Stomach (tissue), 9 donors: ENCODE results near the gene DNAJC4. TPM values are rescaled to one million over a fixed set of nuclear protein-coding genes. Genes with fewer than 3 reads are reported as not detected.

ENCODE experiments used
- DNase-seq, 2 donors: peaks; one replicate each; pipeline versions ENCODE4 v3.0.0 to v3.0.0-alpha.2; 2013 to 2019
- H3K27ac ChIP-seq, 5 donors: fragments of 200-600 bp in 4 of 5; sonication (generic) in 4 of 5; one replicate each; pipeline ENCODE4 v1.5.1; 2013 to 2019; ENCODE audit warnings: mild to moderate bottlenecking in 1 of 5, moderate library complexity in 1 of 5
- H3K27me3 ChIP-seq, 3 donors: fragments of 200-600 bp; sonication (generic); one replicate each; pipeline ENCODE4 v1.5.1; 2017 to 2019; ENCODE audit warnings: mixed run types in 1 of 3
- H3K36me3 ChIP-seq, 4 donors: fragments of 200-600 bp; sonication (generic); 1 replicate in 3 of 4; 2 replicates in 1 of 4; pipeline ENCODE4 v1.5.1; 2016 to 2019
- H3K4me1 ChIP-seq, 4 donors: fragments of 200-600 bp; sonication (generic); one replicate each; pipeline ENCODE4 v1.5.1; 2016 to 2019
- H3K4me3 ChIP-seq, 4 donors: fragments of 200-600 bp; sonication (generic) in 3 of 4; one replicate each; pipeline ENCODE4 v1.5.1; 2016 to 2019; ENCODE audit warnings: mild to moderate bottlenecking in 1 of 4
- H3K9me3 ChIP-seq, 4 donors: fragments of 200-600 bp; sonication (generic); one replicate each; pipeline ENCODE4 v1.5.1; 2016 to 2019
- CTCF ChIP-seq, 7 experiments: fragments of 450-650 bp in 4 of 7; fragments of 200-600 bp in 3 of 7; sonication (generic) in 3 of 7; IDR thresholded peaks; one replicate each; pipeline ENCODE4 v1.5.1; 2016 to 2019; ENCODE audit warnings: antibody characterized with exemption in 7 of 7, control low read depth in 2 of 7, mild to moderate bottlenecking in 1 of 7
- EP300 ChIP-seq: sonication (generic); formaldehyde crosslinking; IDR thresholded peaks from one replicate; pipeline ENCODE4 v1.6.1; 2017; ENCODE audit warnings: antibody characterized with exemption
- POLR2A ChIP-seq, 4 donors: fragments of 450-650 bp; IDR thresholded peaks; one replicate each; pipeline ENCODE4 v1.6.1; 2016; ENCODE audit warnings: antibody characterized with exemption in 4 of 4, control low read depth in 2 of 4, mild to moderate bottlenecking in 1 of 4, moderate library complexity in 1 of 4
- POLR2AphosphoS5 ChIP-seq, 3 donors: sonication (generic); formaldehyde crosslinking; IDR thresholded peaks; one replicate each; pipeline ENCODE4 v1.6.1; 2016; ENCODE audit warnings: antibody characterized with exemption in 3 of 3
- WGBS, 5 donors: extraction: QIAGEN DNeasy Blood & Tissue Kit in 3 of 5; methylation state at CpG; one replicate each; pipeline versions ENCODE4 v1.1.5 to v1.1.7; 2013 to 2018; 5-methylcytosine and 5-hydroxymethylcytosine counted together
- intact Hi-C: fragments of 100-400 bp; cut with DNase I; formaldehyde crosslinking; loops from one replicate; pipeline ENCODE4 v1.15.1; 2023; ENCODE audit warnings: low total_unique reads
- polyA plus RNA-seq, 3 donors: library from polyadenylated mRNA; stranded (reverse); fragments of 200-250 nt; gene quantifications; one replicate each; pipeline ENCODE4 v1.2.3, GENCODE V29; 2013
- total RNA-seq, 5 donors: library from RNA; depleted of rRNA; stranded (reverse); fragments of >200 nt; gene quantifications; one replicate each; pipeline versions ENCODE4 v1.1.0 to v1.2.3, GENCODE V29; 2014 to 2016
- donor health status: healthy with polysubstance abuse.
- donor health status: Bipolar disorder and iron deficiency.
- donor health status: healthy.

Gene DNAJC4
- total and polyA plus RNA-seq, 8 donors = 8.3 to 115 (median 42.8) TPM

GRCh38 chr11:64233913-64234586 is 3.7 kb downstream of the DNAJC4 start, which contains the start of gene VEGFB:
Gene VEGFB, plus strand, starts transcription at chr11:64234584. Its CDS starts 250 bp downstream, at chr11:64234834.
- intact Hi-C loops = no loop called here
- Histone ChIP-seq H3K4me1 (peaks cover 59 to 88% (median 85%) of the 10 kb centered on the region in 4 donors), H3K27ac (peak within 1 kb of the TSS; percentile 83 to 92 (median 91))

GRCh38 chr11:64234647-64235379 is 4.5 kb downstream of the DNAJC4 start:
- TF ChIP-seq EP300 = no peak
- peak in 1 of 3 donors; percentile 41 for TF ChIP-seq POLR2AphosphoS5 (IDR thresholded peaks at IDR 0.05)
- no peak for TF ChIP-seq CTCF (IDR thresholded peaks at IDR 0.05)
- no peak for TF ChIP-seq POLR2A (IDR thresholded peaks at IDR 0.05)
- Histone ChIP-seq H3K36me3 (peaks cover 16 to 30% (median 21%) of the 10 kb centered on the region in 4 donors), H3K9me3 (no peaks in the 10 kb centered on the region), H3K27ac (peak overlapping the region; percentile 83 to 92 (median 91)), H3K4me1 (peaks cover 58 to 88% (median 85%) of the 10 kb centered on the region in 4 donors), H3K4me3 (peak overlapping the region; percentile 75 to 88 (median 83)), H3K27me3 (no peaks in the 10 kb centered on the region)
- intact Hi-C loops = no loop called here
- WGBS, 5 donors = 1 to 17% (median 2%) methylated on average over 1 to 80 of the region's 80 CpGs
- peak; percentile 60 to 86 for DNase-seq

More at GRCh38 chr11:64233913-64234586, 3.7 kb downstream of the DNAJC4 start, which contains the start of gene VEGFB:
- DNase-seq = peak; percentile 81 to 90
- WGBS, 5 donors = 0 to 12% (median 3%) methylated on average over 2 to 55 of the region's 62 CpGs
- TF ChIP-seq POLR2AphosphoS5 (IDR thresholded peaks at IDR 0.05) (peak in 2 of 3 donors; percentile 48 to 64), EP300 (no peak), POLR2A (IDR thresholded peaks at IDR 0.05) (peak in 1 of 4 donors; percentile 8), CTCF (IDR thresholded peaks at IDR 0.05) (no peak)
- Histone ChIP-seq H3K36me3 (peaks cover 15 to 26% (median 20%) of the 10 kb centered on the region in 4 donors), H3K4me3 (peak within 1 kb of the TSS; percentile 75 to 88 (median 83)), H3K27me3 (no peaks in the 10 kb centered on the region), H3K9me3 (no peaks in the 10 kb centered on the region)

GRCh38 chr11:64235437-64236161 is 5.3 kb downstream of the DNAJC4 start:
- Histone ChIP-seq H3K27ac (peak overlapping the region; percentile 83 to 92 (median 91)), H3K4me1 (peaks cover 64 to 93% (median 91%) of the 10 kb centered on the region in 4 donors), H3K27me3 (no peaks in the 10 kb centered on the region), H3K4me3 (peak overlapping the region; percentile 75 to 88 (median 83)), H3K9me3 (no peaks in the 10 kb centered on the region), H3K36me3 (peaks cover 16 to 30% (median 21%) of the 10 kb centered on the region in 4 donors)
- WGBS, 5 donors = 60 to 77% (median 71%) methylated on average over 10 to 12 of the region's 12 CpGs
- no peak for DNase-seq
- intact Hi-C loops = no loop called here
- TF ChIP-seq EP300 (no peak), POLR2AphosphoS5 (IDR thresholded peaks at IDR 0.05) (no peak), CTCF (IDR thresholded peaks at IDR 0.05) (no peak), POLR2A (IDR thresholded peaks at IDR 0.05) (no peak)
